Fibroblast of lung (primary cell): ENCODE data around the gene C2orf78.

Experiments
- CTCF ChIP-seq, 2 donors: IDR thresholded peaks in 1 of 2; conservative IDR thresholded peaks in 1 of 2; 1 replicate in 1 of 2; 2 replicates in 1 of 2; pipeline ENCODE4 v1.5.1; 2011 to 2012; ENCODE audit warnings: low read length in 2 of 2, control low read depth in 1 of 2, inconsistent platforms in 1 of 2, low read depth in 1 of 2, mild to moderate bottlenecking in 1 of 2
- EZH2 ChIP-seq: IDR thresholded peaks from 2 replicates; pipeline ENCODE4 v1.5.1; 2012; ENCODE audit warnings: low read length, control low read depth, mild to moderate bottlenecking; ENCODE audit errors: missing control alignments

- TF ChIP-seq CTCF (conservative IDR thresholded peaks at IDR 0.05 in 1 of 2, IDR thresholded peaks at IDR 0.05 in 1 of 2; ENCODE audit: low read depth in 1 of 2, low read length in 2 of 2), result no peak
- TF ChIP-seq EZH2, result no peak
Measured at GRCh38 chr2:73812635-73813034, 28.7 kb downstream of the C2orf78 start.
